Thyroid gland (tissue), 4 donors: ENCODE measurements around the gene DTNBP1. TPM values are rescaled to one million over a fixed set of nuclear protein-coding genes. Genes with fewer than 3 reads are reported as not detected.

Source experiments
- DNase-seq, 2 donors: peaks; one replicate each; pipeline ENCODE4 v3.0.0-alpha.2; 2019
- H3K27ac ChIP-seq, 3 donors: fragments of 200-600 bp; sonication (generic); 1 replicate in 2 of 3; 2 replicates in 1 of 3; pipeline ENCODE4 v1.5.1; 2016 to 2019; ENCODE audit warnings: mild to moderate bottlenecking in 1 of 3, moderate library complexity in 1 of 3
- H3K27me3 ChIP-seq: fragments of 200-600 bp; sonication (generic); one replicate; pipeline ENCODE4 v1.5.1; 2019
- H3K36me3 ChIP-seq, 2 donors: fragments of 200-600 bp; sonication (generic); one replicate each; pipeline ENCODE4 v1.5.1; 2016 to 2019
- H3K4me1 ChIP-seq, 2 donors: fragments of 200-600 bp; sonication (generic); one replicate each; pipeline ENCODE4 v1.5.1; 2017 to 2019
- H3K4me3 ChIP-seq, 3 donors: fragments of 200-600 bp; sonication (generic); replicated peaks in 1 of 3; 1 replicate in 2 of 3; 2 replicates in 1 of 3; pipeline ENCODE4 v1.5.1; 2016; ENCODE audit warnings: mild to moderate bottlenecking in 1 of 3
- H3K9me3 ChIP-seq: fragments of 200-600 bp; sonication (generic); one replicate; pipeline ENCODE4 v1.5.1; 2017
- POLR2A ChIP-seq, 2 donors: fragments of 450-650 bp; IDR thresholded peaks; one replicate each; pipeline ENCODE4 v1.6.1; 2017; ENCODE audit warnings: antibody characterized with exemption in 2 of 2, mild to moderate bottlenecking in 2 of 2, moderate library complexity in 1 of 2
- WGBS, 2 donors: methylation state at CpG; one replicate each; pipeline ENCODE4 v1.1.5; 2017; 5-methylcytosine and 5-hydroxymethylcytosine counted together
- intact Hi-C: fragments of 100-400 bp; cut with DNase I; formaldehyde crosslinking; loops from one replicate; pipeline ENCODE4 v1.15.1; 2023
- total RNA-seq, 4 donors: library from RNA; depleted of rRNA; stranded (reverse); fragments of >200 nt; gene quantifications; one replicate each; pipeline ENCODE4 v1.2.3, GENCODE V29; 2016
- TF ChIP-seq, protein P1 (sequence below), 6 experiments: fragments of 200-600 bp in 3 of 6; fragments of 450-650 bp in 3 of 6; sonication (generic) in 3 of 6; IDR thresholded peaks; one replicate each; pipeline ENCODE4 v1.5.1; 2016 to 2019; ENCODE audit warnings: antibody characterized with exemption in 6 of 6, mild to moderate bottlenecking in 2 of 6, inconsistent platforms in 1 of 6, moderate library complexity in 1 of 6

DTNBP1 gene
- total RNA-seq, 4 donors from 2014 or later = 10.3 to 19.2 (median 12.2) TPM

GRCh38 chr6:15533379-15534026 lies 129.3 kb downstream of the DTNBP1 start:
- no peaks in the 10 kb centered on the region for H3K36me3 ChIP-seq
- H3K4me1 ChIP-seq = peaks cover 7 to 19% of the 10 kb centered on the region in 2 donors
- no peak for TF ChIP-seq POLR2A (IDR thresholded peaks at IDR 0.05)
- TF ChIP-seq, protein P1, sequence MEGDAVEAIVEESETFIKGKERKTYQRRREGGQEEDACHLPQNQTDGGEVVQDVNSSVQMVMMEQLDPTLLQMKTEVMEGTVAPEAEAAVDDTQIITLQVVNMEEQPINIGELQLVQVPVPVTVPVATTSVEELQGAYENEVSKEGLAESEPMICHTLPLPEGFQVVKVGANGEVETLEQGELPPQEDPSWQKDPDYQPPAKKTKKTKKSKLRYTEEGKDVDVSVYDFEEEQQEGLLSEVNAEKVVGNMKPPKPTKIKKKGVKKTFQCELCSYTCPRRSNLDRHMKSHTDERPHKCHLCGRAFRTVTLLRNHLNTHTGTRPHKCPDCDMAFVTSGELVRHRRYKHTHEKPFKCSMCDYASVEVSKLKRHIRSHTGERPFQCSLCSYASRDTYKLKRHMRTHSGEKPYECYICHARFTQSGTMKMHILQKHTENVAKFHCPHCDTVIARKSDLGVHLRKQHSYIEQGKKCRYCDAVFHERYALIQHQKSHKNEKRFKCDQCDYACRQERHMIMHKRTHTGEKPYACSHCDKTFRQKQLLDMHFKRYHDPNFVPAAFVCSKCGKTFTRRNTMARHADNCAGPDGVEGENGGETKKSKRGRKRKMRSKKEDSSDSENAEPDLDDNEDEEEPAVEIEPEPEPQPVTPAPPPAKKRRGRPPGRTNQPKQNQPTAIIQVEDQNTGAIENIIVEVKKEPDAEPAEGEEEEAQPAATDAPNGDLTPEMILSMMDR (IDR thresholded peaks at IDR 0.05) = no peak
- no peaks in the 10 kb centered on the region for H3K9me3 ChIP-seq
- H3K4me3 ChIP-seq = no peak overlapping the region
- DNase-seq = no peak
- no peak overlapping the region for H3K27ac ChIP-seq
- H3K27me3 ChIP-seq = no peaks in the 10 kb centered on the region
- intact Hi-C loops = no loop called here
- WGBS, 2 donors = 92 to 97% methylated on average over 12 of the region's 12 CpGs

DNA sequence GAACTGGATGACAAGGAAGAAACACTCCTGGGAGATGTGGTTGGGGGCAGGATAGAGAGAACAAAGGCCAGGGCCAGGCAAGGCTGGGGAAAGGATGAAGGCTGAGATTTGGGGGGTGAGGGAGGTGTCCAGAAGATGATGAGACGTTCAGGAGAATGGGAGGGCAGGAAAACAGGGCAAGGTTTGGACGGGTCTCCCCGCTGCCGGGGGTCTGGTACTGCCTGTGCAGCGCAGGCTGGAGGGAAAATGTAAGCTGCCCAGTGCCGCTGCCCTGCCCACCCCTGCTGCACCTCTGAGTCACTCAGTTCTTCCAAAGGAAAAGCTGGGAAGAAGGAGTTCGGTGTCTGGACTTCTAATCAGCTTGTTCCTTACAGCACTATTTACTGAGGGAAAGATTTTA lies 130.9 kb downstream of the DTNBP1 start:
- H3K36me3 ChIP-seq = no peaks in the 10 kb centered on the region
- peaks cover 8 to 19% of the 10 kb centered on the region in 2 donors for H3K4me1 ChIP-seq
- no peak overlapping the region for H3K27ac ChIP-seq
- no peak for DNase-seq
- H3K9me3 ChIP-seq = no peaks in the 10 kb centered on the region
- H3K4me3 ChIP-seq = no peak overlapping the region
- H3K27me3 ChIP-seq = no peaks in the 10 kb centered on the region
- no peak for TF ChIP-seq POLR2A (IDR thresholded peaks at IDR 0.05)
- intact Hi-C loops = no loop called here
- 97% methylated on average over 7 of the region's 7 CpGs for WGBS, 2 donors

DNA sequence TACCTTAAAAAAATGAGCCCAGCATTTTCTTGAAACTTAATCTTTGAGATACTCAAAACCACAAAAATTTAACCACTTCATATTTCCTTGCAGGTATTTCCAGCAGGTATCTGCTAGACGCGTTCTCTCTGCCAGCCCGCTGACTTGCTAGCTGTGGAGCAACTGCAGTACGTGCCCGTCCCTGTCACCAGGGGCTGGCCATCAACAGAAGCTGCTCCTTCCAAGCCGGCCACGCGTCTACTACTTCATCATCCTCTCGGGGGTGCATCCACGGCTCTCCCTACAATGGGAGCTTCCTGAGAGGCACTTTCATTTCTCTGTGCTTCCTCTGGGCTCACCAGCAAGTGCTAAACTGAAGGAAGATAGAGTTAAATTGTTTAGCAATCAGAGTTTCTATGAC lies 132.4 kb downstream of the DTNBP1 start:
- H3K27me3 ChIP-seq = no peaks in the 10 kb centered on the region
- intact Hi-C loops = no loop called here
- H3K36me3 ChIP-seq = no peaks in the 10 kb centered on the region
- no peaks in the 10 kb centered on the region for H3K9me3 ChIP-seq
- WGBS, 2 donors = 86 to 99% methylated on average over 10 of the region's 10 CpGs
- no peak for TF ChIP-seq POLR2A (IDR thresholded peaks at IDR 0.05)
- TF ChIP-seq, protein P1 (IDR thresholded peaks at IDR 0.05) = no peak
- H3K4me1 ChIP-seq = peaks cover 10 to 14% of the 10 kb centered on the region in 2 donors
- H3K27ac ChIP-seq = no peak overlapping the region
- no peak overlapping the region for H3K4me3 ChIP-seq
- no peak for DNase-seq

DNA sequence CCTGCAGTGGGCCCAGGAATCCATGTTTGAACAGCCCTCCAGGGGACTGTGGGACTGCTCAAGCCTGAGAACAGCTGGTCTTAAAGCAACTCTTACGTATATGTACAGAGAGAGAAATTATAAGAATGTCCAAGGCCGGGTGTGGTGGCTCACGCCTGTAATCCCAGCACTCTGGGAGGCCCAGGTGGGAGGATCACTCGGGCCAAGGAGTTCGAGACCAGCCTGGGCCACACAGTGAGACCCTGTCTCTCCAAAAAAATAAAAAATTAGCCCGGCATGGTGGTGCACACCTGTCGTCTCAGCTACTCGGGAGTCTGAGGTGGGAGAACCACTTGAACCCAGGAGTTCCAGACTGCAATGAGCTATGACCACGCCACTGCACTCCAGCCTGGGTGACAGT lies 134.0 kb downstream of the DTNBP1 start:
- intact Hi-C loops = no loop called here
- no peaks in the 10 kb centered on the region for H3K36me3 ChIP-seq
- TF ChIP-seq POLR2A (IDR thresholded peaks at IDR 0.05) = no peak
- TF ChIP-seq, protein P1 (IDR thresholded peaks at IDR 0.05) = no peak
- H3K9me3 ChIP-seq = no peaks in the 10 kb centered on the region
- DNase-seq = no peak
- H3K27me3 ChIP-seq = no peaks in the 10 kb centered on the region
- H3K4me3 ChIP-seq = no peak overlapping the region
- WGBS, 2 donors = 95 to 98% methylated on average over 9 of the region's 9 CpGs
- no peak overlapping the region for H3K27ac ChIP-seq
- peaks cover 9 to 10% of the 10 kb centered on the region in 2 donors for H3K4me1 ChIP-seq

- Histone ChIP-seq H3K9me3 (no peaks in the 10 kb centered on the region), H3K36me3 (peaks cover 0 to 3% of the 10 kb centered on the region in 2 donors), H3K27ac (no peak overlapping the region), H3K4me3 (no peak overlapping the region), H3K4me1 (peaks cover 9 to 10% of the 10 kb centered on the region in 2 donors), H3K27me3 (no peaks in the 10 kb centered on the region)
- intact Hi-C loops = no loop called here
- no peak for DNase-seq
- 92 to 96% methylated on average over 12 of the region's 12 CpGs for WGBS, 2 donors
- TF ChIP-seq, protein P1 (IDR thresholded peaks at IDR 0.05) = no peak
- no peak for TF ChIP-seq POLR2A (IDR thresholded peaks at IDR 0.05)
Observed at GRCh38 chr6:15527838-15528617, 134.8 kb downstream of the DTNBP1 start.
